ENCODE measurements around the gene E2F8. TPM values are rescaled to one million over a fixed set of nuclear protein-coding genes. Genes with fewer than 3 reads are reported as not detected.
"Not testable (repeated sequence)": the region's sequence is repeated elsewhere in the genome, so short reads cannot be mapped to it uniquely, and the experiment has no call there.

E2F8 gene
- total RNA-seq, 1 donor from 2014 or later = 0.96 TPM

- intact Hi-C loops (cut with DNase I) = loop anchor here (1.0 kb wide), 1 partner anchor 295 kb away; no protein-coding TSS in a partner anchor
- TF ChIP-seq CTCF (IDR thresholded peaks at IDR 0.05) = no peak
These were observed 18.0 kb upstream of the E2F8 start for GRCh38 chr11:19258641-19259230.

GRCh38 chr11:19254441-19254840 lies 13.7 kb upstream of the E2F8 start:
- H3K4me3 ChIP-seq; H3K36me3 ChIP-seq; H3K4me1 ChIP-seq; intact Hi-C loops (cut with DNase I); H3K9me3 ChIP-seq; H3K27ac ChIP-seq; DNase-seq (ENCODE audit: low spot score in 2 of 2); H3K27me3 ChIP-seq: not testable (repeated sequence)

More at GRCh38 chr11:19258641-19259230, 18.0 kb upstream of the E2F8 start:
- Histone ChIP-seq H3K36me3 (no peaks in the 10 kb centered on the region), H3K27me3 (no peaks in the 10 kb centered on the region), H3K4me3 (no peak overlapping the region), H3K9me3 (no peaks in the 10 kb centered on the region), H3K4me1 (no peaks in the 10 kb centered on the region), H3K27ac (no peak overlapping the region)
- no peak for DNase-seq (ENCODE audit: low spot score in 2 of 2)

GRCh38 chr11:19253817-19254216 lies 13.1 kb upstream of the E2F8 start:
- no peaks in the 10 kb centered on the region for H3K36me3 ChIP-seq
- intact Hi-C loops (cut with DNase I) = no loop called here
- H3K4me3 ChIP-seq = no peak overlapping the region

GRCh38 chr11:19253153-19253745 lies 12.5 kb upstream of the E2F8 start:
- DNase-seq (ENCODE audit: low spot score in 2 of 2) = no peak
- intact Hi-C loops (cut with DNase I) = no loop called here
- Histone ChIP-seq H3K27ac (no peak overlapping the region), H3K4me1 (no peaks in the 10 kb centered on the region), H3K9me3 (no peaks in the 10 kb centered on the region), H3K36me3 (no peaks in the 10 kb centered on the region), H3K27me3 (no peaks in the 10 kb centered on the region), H3K4me3 (no peak overlapping the region)
- TF ChIP-seq CTCF (IDR thresholded peaks at IDR 0.05) = no peak

More at GRCh38 chr11:19253817-19254216, 13.1 kb upstream of the E2F8 start:
- Histone ChIP-seq H3K27me3 (no peaks in the 10 kb centered on the region), H3K27ac (no peak overlapping the region), H3K9me3 (no peaks in the 10 kb centered on the region), H3K4me1 (no peaks in the 10 kb centered on the region)
- DNase-seq (ENCODE audit: low spot score in 2 of 2) = no peak
- no peak for TF ChIP-seq CTCF (IDR thresholded peaks at IDR 0.05)

GRCh38 chr11:19252394-19253152 lies 11.8 kb upstream of the E2F8 start:
- H3K27ac ChIP-seq = no peak overlapping the region
- intact Hi-C loops (cut with DNase I) = no loop called here
- no peaks in the 10 kb centered on the region for H3K36me3 ChIP-seq
- no peaks in the 10 kb centered on the region for H3K27me3 ChIP-seq
- no peaks in the 10 kb centered on the region for H3K4me1 ChIP-seq
- no peaks in the 10 kb centered on the region for H3K9me3 ChIP-seq
- H3K4me3 ChIP-seq = no peak overlapping the region
- DNase-seq (ENCODE audit: low spot score in 2 of 2) = no peak
- TF ChIP-seq CTCF (IDR thresholded peaks at IDR 0.05) = no peak

- Histone ChIP-seq H3K4me1 (no peaks in the 10 kb centered on the region), H3K27ac (no peak overlapping the region), H3K36me3 (no peaks in the 10 kb centered on the region), H3K9me3 (no peaks in the 10 kb centered on the region), H3K27me3 (no peaks in the 10 kb centered on the region), H3K4me3 (no peak overlapping the region)
- no peak for DNase-seq (ENCODE audit: low spot score in 2 of 2)
- intact Hi-C loops (cut with DNase I) = no loop called here
- TF ChIP-seq CTCF (IDR thresholded peaks at IDR 0.05) = no peak
These were observed 10.8 kb upstream of the E2F8 start for GRCh38 chr11:19251577-19251976.

Data from ascending aorta (tissue), 2 donors.